Transverse colon (tissue), 3 donors: Measurements from ENCODE around the gene PCDHB15.
"Not testable (repeated sequence)": the region's sequence is repeated elsewhere in the genome, so short reads cannot be mapped to it uniquely, and the experiment has no call there.

Experiments used
- EP300 ChIP-seq: sonication (generic); formaldehyde crosslinking; IDR thresholded peaks from one replicate; pipeline ENCODE4 v1.6.1; 2017; ENCODE audit warnings: antibody characterized with exemption, low read depth
- TF ChIP-seq, protein P1 (sequence below), 5 experiments: fragments of 200-600 bp in 3 of 5; fragments of 450-650 bp in 2 of 5; sonication (generic) in 3 of 5; IDR thresholded peaks; 1 replicate in 2 of 5; 2 replicates in 3 of 5; pipeline ENCODE4 v1.5.1; 2016 to 2017; ENCODE audit warnings: antibody characterized with exemption in 5 of 5, inconsistent platforms in 3 of 5, mild to moderate bottlenecking in 2 of 5, moderate library complexity in 1 of 5

DNA sequence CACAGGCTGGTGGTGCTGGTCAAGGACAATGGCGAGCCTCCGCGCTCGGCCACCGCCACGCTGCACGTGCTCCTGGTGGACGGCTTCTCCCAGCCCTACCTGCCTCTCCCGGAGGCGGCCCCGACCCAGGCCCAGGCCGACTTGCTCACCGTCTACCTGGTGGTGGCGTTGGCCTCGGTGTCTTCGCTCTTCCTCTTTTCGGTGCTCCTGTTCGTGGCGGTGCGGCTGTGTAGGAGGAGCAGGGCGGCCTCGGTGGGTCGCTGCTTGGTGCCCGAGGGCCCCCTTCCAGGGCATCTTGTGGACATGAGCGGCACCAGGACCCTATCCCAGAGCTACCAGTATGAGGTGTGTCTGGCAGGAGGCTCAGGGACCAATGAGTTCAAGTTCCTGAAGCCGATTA, 29.2 kb upstream of the PCDHB15 start:
- TF ChIP-seq, protein P1, sequence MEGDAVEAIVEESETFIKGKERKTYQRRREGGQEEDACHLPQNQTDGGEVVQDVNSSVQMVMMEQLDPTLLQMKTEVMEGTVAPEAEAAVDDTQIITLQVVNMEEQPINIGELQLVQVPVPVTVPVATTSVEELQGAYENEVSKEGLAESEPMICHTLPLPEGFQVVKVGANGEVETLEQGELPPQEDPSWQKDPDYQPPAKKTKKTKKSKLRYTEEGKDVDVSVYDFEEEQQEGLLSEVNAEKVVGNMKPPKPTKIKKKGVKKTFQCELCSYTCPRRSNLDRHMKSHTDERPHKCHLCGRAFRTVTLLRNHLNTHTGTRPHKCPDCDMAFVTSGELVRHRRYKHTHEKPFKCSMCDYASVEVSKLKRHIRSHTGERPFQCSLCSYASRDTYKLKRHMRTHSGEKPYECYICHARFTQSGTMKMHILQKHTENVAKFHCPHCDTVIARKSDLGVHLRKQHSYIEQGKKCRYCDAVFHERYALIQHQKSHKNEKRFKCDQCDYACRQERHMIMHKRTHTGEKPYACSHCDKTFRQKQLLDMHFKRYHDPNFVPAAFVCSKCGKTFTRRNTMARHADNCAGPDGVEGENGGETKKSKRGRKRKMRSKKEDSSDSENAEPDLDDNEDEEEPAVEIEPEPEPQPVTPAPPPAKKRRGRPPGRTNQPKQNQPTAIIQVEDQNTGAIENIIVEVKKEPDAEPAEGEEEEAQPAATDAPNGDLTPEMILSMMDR (IDR thresholded peaks at IDR 0.05) = not testable (repeated sequence)
- not testable (repeated sequence) for TF ChIP-seq EP300
